ENCODE data around the gene GPR137.
"Not testable (repeated sequence)": the region's sequence is repeated elsewhere in the genome, so short reads cannot be mapped to it uniquely, and the experiment has no call there.

GPR137 gene

DNA sequence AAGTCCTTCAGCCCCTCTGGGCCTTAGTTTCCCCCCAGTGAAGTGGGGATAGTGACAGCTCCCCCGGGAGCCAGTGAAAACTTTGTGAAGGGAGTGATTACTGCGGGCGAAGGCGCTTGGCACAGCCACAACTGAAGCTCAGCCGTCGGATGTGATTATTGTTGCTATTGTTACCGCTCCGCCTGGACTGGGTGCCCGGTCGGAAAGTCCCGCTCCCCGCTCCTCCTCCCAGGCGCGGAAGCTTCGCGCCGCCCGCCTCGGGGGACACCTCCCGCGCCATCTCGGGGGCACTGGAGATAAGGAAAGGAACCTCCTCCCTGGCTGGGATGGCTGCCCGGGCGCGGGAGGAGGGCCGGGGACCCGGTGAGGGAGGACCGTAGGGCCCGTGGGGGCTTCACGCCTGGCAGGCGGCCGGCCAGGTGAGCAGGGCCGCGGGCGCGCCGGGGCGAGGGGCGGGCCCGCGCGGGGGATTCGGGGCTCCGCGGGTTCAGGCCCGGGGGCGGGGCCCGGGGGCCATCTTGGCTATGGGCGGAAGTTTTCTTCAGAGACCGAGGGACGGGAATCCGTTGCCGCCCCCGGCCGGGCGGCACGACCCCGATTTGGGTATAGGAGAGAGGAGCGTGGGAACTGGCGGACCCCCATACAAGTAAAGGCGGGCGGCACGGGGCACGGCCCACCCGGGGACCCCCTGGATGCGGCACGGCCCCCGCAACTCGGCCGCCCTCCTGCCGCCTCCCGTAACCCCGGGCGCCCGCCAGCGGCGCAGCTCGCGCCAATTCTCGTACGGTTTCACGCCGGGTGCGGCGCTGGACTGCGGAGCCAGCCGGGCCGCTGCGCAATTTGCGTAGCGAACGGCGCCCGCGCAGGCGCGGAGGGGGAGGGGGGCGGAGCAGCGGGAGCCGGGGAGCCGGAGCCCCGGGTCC lies at the start of gene GPR137:
Gene GPR137 (plus strand): TSS at position 887 of the 923 bp plus-strand sequence. CDS start 677 bp downstream, outside the sequence.
- intact Hi-C loops (cut with DNase I) = loop anchor here (2.0 kb wide), 1 partner anchor 14 kb away; no protein-coding TSS in a partner anchor
- DNase-seq = peak; percentile 61 to 96 (median 91)

- intact Hi-C loops (cut with DNase I) = no loop called here
- peak in 1 of 42 donors; percentile 2 for DNase-seq
Observed at GRCh38 chr11:64237484-64237951, 48.1 kb upstream of the GPR137 start.

DNA sequence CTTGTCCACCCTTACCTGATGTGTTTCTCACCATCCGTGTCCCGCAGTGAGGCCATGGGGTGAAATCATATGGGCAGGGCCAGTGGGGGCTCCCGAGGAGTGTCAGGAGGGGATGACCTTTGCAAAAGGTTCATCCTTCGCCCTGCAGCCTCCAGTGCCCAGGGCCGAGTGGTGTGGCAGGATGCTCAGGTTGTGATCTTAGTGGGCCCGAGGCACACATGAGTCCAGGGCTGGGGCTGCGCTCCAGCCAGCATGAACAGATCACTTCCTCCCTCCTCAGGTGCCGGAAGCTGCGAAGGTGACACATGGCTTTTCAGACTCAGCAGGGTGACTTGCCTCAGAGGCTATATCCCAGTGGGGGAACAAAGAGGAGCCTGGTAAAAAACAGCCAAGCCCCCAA lies 47.6 kb upstream of the GPR137 start:
- peak in 1 of 42 donors; percentile 1 for DNase-seq
- intact Hi-C loops (cut with DNase I) = no loop called here

GRCh38 chr11:64238999-64239398 lies 46.6 kb upstream of the GPR137 start:
- DNase-seq = peak in 4 of 42 donors; percentile 51 to 64 (median 56)
- intact Hi-C loops (cut with DNase I) = no loop called here

- intact Hi-C loops (cut with DNase I) = no loop called here
Observed at GRCh38 chr11:64239662-64240434, 45.8 kb upstream of the GPR137 start.

DNA sequence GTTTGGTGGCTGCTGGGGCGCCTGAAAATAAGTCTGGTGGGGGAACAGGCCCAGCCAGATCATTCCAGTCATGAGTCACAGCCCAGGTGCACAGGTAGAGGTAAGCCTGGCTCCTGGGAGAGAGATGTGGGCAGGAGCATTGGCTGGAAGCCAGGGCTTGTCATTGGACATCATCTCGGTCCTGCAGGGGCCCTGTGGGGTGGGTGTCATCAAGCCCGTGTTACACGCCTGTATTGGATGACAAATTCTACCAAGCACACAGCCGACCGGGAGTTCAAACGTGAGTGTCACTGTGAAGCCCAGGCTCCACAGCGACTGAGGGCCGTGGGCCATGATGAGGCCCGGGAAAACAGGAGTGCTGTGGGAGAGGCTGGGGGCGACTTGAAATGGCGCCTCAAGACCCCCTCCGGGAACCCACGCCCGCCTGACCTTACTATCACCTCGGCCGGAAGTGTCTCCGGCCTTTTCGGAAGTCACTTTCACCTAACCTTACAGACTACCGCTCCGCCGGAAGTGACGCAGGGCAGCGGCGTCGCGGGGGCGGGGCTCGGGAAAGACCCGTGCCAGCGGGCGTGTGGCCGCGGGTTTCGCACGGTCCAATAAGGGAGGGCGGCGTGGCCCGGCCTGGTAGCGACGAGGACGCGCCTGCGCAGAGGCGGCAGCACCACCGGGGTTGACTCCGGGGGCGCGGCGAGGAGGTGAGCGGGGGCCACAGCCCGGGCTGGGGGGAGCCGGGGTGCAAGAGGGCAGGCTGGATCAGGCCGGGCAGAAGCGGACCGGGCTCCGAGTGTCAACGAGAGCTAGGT lies 45.0 kb upstream of the GPR137 start, which contains the start of gene FKBP2:
Gene FKBP2 (plus strand): TSS at position 661 of the 806 bp plus-strand sequence. CDS start 1,293 bp downstream, outside the sequence.
- peak; percentile 92 to 99 (median 97) for DNase-seq
- intact Hi-C loops (cut with DNase I) = no loop called here

More at GRCh38 chr11:64239662-64240434, 45.8 kb upstream of the GPR137 start:
- peak in 4 of 42 donors; percentile 2 to 60 (median 54) for DNase-seq

GRCh38 chr11:64241241-64241490 lies 44.5 kb upstream of the GPR137 start:
- intact Hi-C loops (cut with DNase I) = no loop called here
- peak in 34 of 42 donors; percentile 99 to 100 (median 100) for DNase-seq

DNA sequence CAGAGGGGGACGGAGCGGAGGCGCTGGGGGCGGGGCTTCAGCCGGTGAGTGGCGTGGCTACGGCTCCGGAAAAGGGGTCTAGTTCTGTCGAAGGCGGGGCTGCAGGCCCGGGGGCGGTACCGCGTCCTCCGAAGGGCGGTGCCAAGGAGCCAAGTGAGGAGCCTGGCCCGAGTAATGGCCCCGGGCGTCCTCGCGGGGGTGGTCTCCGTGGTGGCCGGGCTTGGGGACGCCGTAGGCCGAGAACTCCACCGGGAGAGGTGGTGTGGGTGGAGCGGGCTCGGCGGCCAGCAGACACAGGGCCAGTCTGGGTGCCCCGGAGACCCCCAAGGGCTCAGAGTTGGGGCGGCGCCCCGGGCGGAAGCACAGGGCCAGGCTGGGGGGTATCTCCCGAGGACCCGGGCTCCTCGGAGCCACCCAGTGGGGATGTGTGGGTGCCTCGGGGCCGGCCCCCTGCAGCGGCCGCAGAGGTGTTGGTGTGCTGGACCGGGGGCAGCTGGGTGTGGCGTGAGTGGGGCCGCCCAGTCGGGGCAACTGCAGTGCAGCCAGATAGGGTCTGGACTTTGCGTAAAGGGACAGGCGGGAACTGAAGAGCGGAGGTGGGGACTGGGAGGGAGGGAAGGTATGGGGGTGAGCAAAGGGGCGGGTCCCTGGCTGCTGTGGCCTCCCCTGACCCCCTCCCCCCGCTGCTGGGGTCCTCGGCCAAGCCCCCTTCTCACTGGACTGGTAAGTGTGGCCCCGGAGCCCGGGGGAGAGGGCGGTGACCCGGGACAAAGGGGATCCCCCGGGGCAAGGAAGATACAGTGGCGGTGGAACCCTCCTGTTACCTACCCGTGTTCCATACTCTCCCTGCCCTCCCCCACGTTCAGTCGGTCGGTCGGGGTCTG lies 43.9 kb upstream of the GPR137 start:
- intact Hi-C loops (cut with DNase I) = no loop called here
- peak in 8 of 42 donors; percentile 98 to 100 (median 100) for DNase-seq

DNA sequence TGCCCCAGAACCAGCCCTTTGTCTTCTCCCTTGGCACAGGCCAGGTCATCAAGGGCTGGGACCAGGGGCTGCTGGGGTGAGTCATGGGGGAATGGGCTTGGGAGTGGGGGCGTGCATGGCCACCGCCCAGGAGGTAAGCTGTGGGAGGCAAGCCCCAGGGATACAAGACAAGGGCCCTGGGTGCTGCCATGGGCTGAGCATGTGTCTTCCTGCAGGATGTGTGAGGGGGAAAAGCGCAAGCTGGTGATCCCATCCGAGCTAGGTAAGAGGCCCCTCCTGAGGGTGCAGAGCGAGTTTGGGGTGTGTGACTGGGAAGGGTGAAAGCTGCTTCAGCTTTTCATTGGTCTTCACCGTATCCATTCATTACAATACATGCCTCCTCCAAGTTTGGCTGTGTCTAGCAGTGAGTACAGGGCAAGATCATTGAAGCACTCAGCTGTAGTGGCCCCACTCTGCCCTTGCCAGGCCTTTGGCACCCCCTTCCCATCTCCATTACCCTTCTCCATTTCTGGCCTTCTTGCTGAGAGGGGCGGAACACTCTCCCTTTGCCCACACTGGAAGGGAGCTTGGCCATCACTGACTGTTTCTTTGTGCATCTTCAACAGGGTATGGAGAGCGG lies 42.3 kb upstream of the GPR137 start:
- intact Hi-C loops (cut with DNase I) = no loop called here
- DNase-seq = no peak

DNA sequence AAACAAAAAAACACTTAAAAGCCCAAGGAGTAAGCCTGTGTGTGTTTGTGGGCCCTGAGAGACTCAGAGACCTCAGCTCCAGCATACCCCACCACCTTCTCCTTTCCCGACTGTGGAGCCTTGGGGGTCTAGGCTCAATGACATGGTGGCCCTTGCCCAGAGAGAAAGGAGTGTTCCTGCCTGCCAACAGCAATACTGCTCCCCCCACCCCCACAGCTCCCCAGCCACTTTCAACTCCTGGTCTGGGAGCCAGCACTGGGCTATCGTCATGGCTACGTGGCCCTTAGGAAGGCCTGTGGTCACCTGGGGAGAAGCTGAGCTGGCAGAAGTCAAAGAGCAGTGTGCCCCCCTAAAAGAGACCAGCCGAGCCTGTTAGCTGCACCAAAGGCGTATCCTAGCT lies 41.5 kb upstream of the GPR137 start:
- intact Hi-C loops (cut with DNase I) = no loop called here
- DNase-seq = no peak

GRCh38 chr11:64244966-64245365 lies 40.7 kb upstream of the GPR137 start:
- no peak for DNase-seq
- intact Hi-C loops (cut with DNase I) = no loop called here

DNA sequence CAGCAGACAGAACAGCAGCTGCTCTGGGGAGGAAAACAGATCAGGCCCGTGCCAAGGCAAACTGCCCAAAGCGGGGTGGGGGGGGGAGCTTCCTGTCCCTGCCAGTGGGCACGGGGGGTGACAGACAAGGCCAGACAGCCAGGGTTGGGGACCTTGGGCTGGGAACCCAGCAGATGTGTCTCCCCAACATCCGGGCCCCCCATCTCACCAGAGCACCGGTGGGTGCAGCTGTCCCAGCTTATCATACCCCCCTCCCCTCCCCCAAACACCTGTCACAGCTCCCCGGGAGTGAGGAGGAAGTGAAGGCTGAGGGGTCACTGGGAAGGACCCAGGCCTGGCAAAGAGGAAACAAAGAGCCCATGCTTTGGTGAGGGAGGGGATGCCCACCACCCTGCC lies 40.2 kb upstream of the GPR137 start:
- DNase-seq = peak in 25 of 42 donors; percentile 38 to 84 (median 62)
- intact Hi-C loops (cut with DNase I) = no loop called here

DNA sequence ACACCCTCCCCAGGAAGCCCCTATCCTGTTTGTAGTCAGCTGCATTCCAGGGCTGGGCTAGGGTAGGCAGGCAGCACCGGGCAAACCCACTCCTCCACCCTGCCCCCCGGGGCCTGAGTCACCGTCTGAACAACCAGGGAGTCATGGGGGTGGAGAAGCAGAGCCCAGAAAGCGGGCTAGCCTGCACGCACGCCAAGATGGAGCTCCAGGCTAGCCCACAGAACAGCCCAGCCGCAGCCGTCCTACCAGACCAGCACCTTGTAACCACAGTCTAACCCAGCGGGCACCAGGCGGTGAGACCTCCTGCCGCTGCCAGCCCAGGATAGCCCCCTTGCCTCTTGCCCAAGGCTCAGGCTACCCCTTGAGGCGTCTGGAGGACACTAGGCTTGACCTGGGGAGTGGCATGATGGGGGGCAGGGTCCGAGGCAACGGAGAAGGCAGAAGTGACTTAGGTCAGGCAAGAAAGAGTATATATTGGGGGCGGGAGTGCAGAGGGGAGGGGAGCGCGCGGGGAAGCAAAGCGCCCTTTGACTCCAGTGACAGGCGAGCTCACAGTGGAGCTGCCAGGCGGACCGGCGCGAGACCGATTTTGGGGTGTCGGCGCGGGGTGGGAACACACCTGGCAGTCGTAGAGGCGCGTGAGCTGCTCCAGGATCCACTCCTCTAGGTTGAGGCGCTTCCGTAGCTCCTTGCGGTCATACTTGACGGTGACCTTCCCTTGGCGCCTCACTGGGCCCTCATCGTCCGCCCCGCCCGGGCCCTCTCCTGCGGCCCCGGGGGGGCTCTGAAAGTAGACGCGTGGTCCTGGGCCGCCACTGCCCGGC lies 39.6 kb upstream of the GPR137 start:
- intact Hi-C loops (cut with DNase I) = no loop called here

DNA sequence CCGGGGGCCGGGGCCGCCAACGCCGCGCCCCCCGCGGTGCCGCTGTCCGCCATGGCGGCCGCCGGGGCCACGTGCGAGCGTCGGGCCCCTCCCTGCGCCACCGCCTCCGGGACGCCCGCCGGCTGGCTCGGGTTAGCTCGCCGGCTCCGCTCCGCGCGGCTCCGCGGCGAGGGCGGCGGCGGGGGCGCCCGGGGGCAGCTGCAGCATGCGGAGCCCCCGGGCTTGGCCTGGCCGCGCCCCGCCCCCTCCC lies 39.1 kb upstream of the GPR137 start:
- DNase-seq; intact Hi-C loops (cut with DNase I): not testable (repeated sequence)

More for the DNA sequence above, 39.6 kb upstream of the GPR137 start:
- peak in 18 of 42 donors; percentile 28 to 79 (median 58) for DNase-seq

- DNase-seq = peak; percentile 52 to 94 (median 88)
- intact Hi-C loops (cut with DNase I) = no loop called here
Observed at GRCh38 chr11:64246871-64247728, 38.5 kb upstream of the GPR137 start, which contains the start of gene PPP1R14B. Gene PPP1R14B, minus strand, starts transcription at chr11:64246943. Its CDS starts 270 bp downstream, at chr11:64246673.

Measured in head of caudate nucleus (tissue), 42 donors.